ENCODE measurements around the gene CDKAL1.
"Not testable (repeated sequence)": the region's sequence is repeated elsewhere in the genome, so short reads cannot be mapped to it uniquely, and the experiment has no call there.

CDKAL1 gene

DNA sequence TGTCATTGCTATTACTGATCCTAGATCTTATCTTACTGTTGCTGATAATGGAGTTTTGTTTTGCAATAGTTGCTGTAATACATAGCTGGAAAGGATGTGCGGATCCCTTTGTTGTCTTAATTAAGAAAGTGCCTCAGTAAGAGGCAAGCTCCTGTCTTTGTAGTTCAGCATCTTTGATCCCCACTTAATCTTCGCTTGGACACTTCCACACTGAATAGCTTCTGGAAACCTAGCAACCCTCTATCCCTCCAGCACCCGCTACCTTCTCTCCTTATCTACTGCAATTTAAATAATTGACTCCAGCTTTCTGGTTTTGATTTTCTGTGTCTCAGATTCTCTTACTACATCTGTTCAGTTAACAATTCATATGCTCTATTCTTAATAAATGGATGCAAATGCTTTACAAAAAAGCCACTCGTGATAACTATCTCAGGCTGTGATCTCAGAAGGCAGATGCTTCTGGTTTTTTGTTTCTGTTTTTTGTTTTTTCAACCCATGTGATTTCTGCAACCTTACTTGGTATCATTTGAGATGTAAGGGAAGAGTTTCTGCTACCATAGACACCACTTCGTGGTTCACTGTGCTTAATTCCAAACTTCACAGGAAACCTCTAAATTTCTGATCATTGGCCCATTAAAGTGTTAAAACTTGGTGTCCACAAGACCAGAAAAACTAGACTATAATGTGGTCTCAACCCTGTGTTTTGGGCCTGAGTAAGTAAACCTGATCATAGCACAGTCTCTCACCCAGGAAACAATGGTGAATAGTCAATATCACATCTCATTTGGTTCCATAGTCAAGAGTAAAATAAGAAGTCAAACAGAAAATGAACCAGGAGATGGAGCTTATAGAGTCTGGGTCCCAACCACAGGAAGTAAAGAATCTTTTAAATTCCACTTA, 707.2 kb downstream of the CDKAL1 start:
- no peak for DNase-seq

- no peak for DNase-seq
Measured at GRCh38 chr6:21244897-21245470, 710.7 kb downstream of the CDKAL1 start.

DNA sequence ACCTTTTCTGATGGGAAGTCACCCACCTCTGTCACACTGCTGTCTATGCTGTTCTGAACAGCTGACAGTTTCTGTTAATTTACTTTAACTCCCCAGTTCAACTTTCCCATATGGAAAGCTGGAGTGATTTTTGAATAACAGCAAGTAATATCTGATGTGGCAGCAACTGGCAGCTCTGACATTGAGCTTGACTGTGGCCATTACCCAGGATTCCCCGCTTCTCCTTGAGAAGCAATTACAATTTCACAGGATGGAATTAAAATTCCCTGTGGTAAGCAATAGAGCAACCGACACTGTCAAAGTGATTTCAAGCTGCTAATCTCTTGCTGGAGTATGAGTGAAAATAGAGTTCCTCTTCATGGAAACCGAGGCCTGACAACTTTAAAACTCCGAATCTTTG, 711.2 kb downstream of the CDKAL1 start:
- DNase-seq, result no peak

GRCh38 chr6:21246075-21246474, 711.8 kb downstream of the CDKAL1 start:
- no peak for DNase-seq

DNA sequence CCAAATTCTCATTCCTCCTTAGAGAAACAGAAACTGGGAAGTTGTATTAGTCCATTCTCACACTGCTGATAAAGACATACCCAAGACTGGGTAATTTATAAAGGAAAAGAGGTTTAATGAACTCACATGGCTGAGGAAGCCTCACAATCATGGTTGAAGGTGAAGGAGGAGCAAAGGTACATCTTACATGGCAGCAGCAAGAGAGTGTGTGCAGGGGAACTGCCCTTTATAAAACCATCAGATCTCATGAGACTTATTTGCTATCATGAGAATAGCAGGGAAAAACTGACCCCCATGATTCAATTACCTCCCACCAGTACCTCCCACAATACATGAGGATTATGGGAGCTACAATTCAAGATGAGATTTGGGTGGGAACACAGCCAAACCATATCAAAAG, 720.2 kb downstream of the CDKAL1 start:
- DNase-seq, result not testable (repeated sequence)

DNA sequence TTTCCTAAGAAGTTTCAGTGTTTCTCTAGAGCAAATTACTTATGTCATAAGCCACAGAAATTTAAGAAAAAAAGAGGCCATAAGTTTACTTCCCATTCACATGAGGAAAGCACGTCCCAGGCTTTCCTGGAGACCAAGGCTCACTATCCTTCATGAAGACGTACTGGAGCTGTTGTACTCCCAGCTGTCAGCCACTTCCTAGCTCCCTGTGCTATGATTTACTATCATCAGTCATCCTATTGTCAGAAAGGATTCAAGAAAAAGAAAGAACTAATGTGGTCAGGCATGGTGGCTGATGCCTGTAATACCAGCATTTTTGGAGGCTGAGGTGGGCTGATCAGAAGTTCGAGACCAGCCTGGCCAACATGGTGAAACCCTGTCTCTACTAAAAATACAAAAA, 721.9 kb downstream of the CDKAL1 start:
- DNase-seq, result no peak

DNA sequence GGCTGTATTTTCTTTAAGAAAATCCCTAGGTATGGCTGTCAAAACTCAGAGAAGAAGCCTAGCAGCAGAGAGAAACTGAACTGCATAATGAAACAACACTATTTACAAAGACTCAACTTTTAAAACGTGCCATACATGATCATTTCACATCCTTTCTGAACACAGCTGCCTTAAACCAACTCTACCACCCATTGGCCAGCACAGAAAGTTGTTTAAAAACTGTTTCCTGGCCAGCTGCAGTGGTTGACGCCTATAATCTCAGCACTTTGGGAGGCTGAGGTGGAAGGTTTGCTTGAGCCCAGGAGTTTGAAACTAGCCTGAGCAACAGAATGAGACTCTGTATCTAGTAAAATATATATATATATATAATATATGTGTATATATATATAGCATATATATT, 722.9 kb downstream of the CDKAL1 start:
- DNase-seq, result no peak

GRCh38 chr6:21258665-21259064, 724.4 kb downstream of the CDKAL1 start:
- no peak for DNase-seq

DNA sequence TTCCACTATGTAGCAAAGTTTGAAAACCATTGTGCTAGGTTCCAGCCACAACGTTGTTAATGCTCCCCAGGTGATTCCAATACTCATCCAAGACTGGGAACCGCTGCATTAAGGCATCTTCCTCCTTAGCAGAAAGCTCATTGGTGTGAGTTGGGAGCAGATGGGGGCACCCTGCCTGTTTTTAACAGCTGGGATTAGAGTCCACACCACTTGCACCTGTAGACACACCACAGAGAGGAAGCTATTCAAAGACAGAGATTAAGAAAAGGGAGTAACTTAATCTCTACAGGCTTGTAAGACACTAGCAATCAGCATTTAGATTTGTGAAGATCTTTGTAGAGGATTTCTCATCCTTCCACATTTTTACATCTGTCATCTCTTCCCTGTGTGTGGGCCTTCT, 725.4 kb downstream of the CDKAL1 start:
- DNase-seq, result no peak

- no peak for DNase-seq
Measured at GRCh38 chr6:21262504-21262903, 728.2 kb downstream of the CDKAL1 start.

DNA sequence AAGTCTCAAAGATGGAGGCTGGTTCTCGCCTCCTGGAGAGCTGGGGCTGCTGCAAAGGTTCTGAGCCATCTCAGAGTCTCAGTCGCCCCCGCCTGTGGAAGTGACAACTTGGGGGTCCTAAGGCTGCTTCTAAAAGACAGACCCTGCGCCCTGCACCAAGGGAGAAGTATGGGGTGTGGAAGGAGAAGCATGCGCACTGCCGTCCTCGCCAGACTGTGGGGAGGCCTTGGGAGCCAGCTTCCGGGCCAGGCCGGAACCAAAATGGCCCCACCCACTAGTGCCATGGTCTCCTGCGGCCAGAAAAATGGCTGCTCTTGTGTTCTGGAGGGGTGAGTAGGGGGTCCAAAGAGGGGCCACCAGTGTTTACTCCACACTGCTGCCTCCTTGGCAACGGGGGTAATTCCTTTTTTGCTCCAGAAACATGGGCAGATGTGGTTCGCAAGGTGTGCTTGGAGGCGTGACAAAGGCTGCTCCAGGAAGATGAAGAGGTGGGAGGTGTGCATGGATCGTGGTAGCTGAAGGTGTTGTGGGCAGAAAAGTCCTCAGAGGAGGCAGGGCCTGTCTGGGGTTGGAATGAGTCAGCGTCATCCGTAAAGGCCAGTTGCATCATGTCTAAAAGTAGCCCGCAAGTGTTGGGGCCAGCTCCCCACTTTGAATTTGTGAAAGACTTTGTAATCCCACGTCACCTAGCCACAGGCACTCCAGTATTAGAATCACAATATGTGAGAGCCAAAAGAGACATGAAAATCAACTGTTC, 729.5 kb downstream of the CDKAL1 start:
- no peak for DNase-seq

DNA sequence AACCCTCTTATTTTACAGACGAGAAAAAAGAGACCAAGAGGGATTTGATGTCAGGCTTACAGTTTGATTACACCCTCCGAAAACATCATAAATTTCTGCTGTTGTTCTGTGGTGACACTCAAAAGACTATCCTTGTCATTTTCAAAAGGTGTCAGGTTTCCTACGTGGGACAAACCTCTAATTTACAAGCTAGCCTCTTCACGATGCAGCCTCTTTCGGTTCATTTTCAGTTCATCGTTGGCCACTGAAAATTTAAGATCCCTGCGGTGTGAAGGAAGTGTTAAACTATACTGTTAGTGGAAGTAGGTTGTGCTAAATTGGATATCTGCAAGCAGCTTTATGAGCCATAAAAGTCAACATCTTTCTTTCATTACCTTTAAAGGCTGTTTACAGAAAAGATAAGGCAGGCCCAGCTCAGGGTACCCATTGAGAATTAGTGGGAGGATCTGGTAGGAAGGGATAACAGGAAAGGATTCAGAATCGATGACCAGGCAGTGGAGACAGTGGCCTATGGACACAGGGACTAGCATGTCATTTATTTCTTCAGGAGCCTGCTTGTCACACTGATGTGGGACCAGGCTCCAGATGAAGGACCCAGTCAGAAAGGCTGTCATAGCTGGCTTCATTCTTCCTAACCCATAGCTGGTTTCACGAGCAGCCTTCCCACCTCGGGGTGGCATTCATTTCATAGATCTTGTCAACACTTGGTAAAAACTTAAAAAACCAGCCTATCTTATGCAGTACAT, 730.2 kb downstream of the CDKAL1 start:
- DNase-seq, result no peak

- no peak for DNase-seq
Measured at GRCh38 chr6:21265034-21265729, 730.9 kb downstream of the CDKAL1 start.

DNA sequence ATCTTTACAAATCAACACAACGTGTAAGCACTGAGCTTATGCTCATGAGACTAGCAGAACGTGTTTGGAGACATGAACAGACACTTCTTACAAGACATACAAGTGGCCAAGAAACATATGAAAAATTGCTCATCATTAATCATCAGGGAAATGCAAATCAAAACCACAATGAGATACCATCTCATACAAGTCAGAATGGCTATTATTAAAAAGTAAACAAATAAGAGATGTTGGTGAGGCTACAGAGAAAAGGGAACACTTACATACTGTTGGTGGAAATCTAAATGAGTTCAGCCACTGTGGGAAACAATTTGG, 731.4 kb downstream of the CDKAL1 start:
- DNase-seq, result no peak

DNA sequence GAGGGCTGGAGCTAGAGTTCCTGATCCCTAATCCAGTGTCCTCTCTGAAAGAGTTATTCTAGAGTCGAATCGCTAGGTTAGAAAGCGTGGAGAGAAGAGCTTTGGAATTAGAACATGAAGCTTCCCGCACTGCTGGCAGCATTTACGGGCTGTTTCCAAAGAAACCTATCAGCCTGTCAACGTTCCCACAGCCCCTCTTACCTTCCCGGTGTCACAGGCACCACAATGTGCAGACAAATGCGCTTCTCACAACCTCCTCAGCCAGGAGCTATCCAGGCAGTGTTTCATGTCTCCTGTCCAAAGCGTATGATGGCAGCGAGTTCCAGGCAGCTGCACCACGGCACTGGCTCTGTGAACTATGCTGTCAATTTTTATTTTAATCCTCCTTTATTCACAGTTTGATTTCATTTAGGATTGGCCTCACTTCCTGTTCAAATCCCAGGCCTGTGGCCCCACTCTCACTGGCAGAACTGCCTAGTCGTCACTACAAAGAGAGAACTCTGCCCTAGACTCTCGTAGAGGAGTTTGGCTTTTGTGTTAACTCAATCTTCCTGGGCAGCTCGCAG, 736.5 kb downstream of the CDKAL1 start:
- DNase-seq, result no peak

DNA sequence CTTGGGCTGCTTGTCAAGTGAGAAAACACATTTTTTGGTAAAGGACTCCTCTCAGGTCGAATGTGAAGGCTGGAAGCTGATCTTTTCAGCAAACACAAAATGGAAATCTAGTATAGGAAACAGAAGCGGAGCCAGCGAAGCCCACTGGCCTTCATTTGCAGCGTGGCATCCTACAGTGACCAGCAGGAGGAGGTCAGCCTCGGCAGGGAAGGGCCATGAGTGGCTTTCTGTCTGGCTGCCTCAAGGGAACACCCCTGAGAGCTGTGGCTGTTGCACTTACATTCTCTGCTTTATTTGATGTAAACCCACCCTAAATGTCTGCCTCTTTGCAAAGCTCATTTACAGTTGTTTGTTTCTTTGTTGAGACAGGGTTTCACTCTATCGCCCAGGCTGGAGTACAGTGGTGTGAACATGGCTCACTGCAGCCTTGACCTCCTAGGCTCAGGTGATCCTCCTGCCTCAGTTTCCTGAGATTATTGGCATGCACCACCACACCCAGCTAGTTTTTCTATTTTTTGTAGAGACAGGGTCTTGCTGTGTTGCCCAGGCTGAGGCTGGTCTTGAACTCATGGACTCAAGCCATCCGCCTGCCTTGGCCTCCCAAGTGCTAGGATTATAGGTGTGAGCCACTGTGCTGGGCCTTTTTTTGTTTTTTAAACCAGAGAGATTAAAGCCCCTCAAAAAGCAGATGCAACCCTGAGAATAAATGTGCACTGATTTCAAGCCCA, 737.3 kb downstream of the CDKAL1 start:
- DNase-seq, result no peak

- DNase-seq, result no peak
Measured at GRCh38 chr6:21273451-21273850, 739.2 kb downstream of the CDKAL1 start.

GRCh38 chr6:21274851-21275250, 740.6 kb downstream of the CDKAL1 start:
- no peak for DNase-seq

- DNase-seq, result no peak
Measured at GRCh38 chr6:21277601-21278374, 743.5 kb downstream of the CDKAL1 start.

DNA sequence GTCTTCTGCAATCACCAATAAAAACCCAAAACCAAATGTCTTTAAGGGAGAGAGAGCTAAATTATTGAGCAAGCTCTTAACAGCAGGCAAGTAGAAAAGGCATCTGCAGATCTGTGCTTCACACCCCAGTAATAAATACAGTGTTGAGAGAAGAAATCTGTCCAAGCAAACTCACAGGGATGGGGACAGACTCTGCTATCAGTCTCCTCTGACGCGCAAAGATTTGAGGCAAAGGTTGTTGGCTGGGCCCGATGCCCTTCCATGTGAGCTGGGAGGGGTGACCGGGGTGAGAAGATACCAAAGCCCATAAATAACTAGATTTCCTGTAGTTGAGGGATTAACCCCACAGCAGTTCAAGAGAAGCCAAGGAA, 744.1 kb downstream of the CDKAL1 start:
- DNase-seq, result no peak

- DNase-seq, result no peak
Measured at GRCh38 chr6:21279619-21280018, 745.4 kb downstream of the CDKAL1 start.

Measured in activated gamma-delta T cell (primary cell).